ACC112 (cell line): ENCODE data around the gene KCNIP2.
A peak's percentile ranks its signal among the peaks of the same experiment; 100 is the strongest.

Source experiments
- H2AFZ ChIP-seq: fragments of 200-600 bp; sonication (generic); one replicate; pipeline ENCODE4 v1.6.0; 2017; ENCODE audit warnings: antibody characterized with exemption, low read length; ENCODE audit not compliant: unreplicated experiment
- H3K27ac ChIP-seq: fragments of 200-600 bp; sonication (generic); 2 replicates; pipeline ENCODE4 v1.5.1; 2014; ENCODE audit warnings: low read depth, mild to moderate bottlenecking, antibody characterized with exemption, low read length, moderate library complexity
- H3K27me3 ChIP-seq: fragments of 200-600 bp; sonication (generic); 2 replicates; pipeline ENCODE4 v1.6.1; 2014; ENCODE audit warnings: mild to moderate bottlenecking, antibody characterized with exemption, low read length, moderate library complexity, mixed read lengths; ENCODE audit not compliant: insufficient read depth
- H3K36me3 ChIP-seq: fragments of 200-600 bp; sonication (generic); 2 replicates; pipeline ENCODE4 v1.6.1; 2016; ENCODE audit warnings: mild to moderate bottlenecking, antibody characterized with exemption, low read length, moderate library complexity, mixed read lengths; ENCODE audit not compliant: insufficient read depth
- H3K4me1 ChIP-seq: fragments of 200-600 bp; sonication (generic); one replicate; pipeline ENCODE4 v1.6.1; 2016; ENCODE audit warnings: low read length, mixed read lengths; ENCODE audit not compliant: insufficient read depth, unreplicated experiment, control insufficient read depth
- H3K4me3 ChIP-seq: fragments of 200-600 bp; sonication (generic); 2 replicates; pipeline ENCODE4 v1.5.1; 2014; ENCODE audit warnings: mild to moderate bottlenecking, low read depth, low read length
- H3K79me2 ChIP-seq: fragments of 200-600 bp; sonication (generic); one replicate; pipeline ENCODE4 v1.6.0; 2016; ENCODE audit warnings: low read length; ENCODE audit not compliant: control insufficient read depth, unreplicated experiment, insufficient read depth

Gene KCNIP2

DNA sequence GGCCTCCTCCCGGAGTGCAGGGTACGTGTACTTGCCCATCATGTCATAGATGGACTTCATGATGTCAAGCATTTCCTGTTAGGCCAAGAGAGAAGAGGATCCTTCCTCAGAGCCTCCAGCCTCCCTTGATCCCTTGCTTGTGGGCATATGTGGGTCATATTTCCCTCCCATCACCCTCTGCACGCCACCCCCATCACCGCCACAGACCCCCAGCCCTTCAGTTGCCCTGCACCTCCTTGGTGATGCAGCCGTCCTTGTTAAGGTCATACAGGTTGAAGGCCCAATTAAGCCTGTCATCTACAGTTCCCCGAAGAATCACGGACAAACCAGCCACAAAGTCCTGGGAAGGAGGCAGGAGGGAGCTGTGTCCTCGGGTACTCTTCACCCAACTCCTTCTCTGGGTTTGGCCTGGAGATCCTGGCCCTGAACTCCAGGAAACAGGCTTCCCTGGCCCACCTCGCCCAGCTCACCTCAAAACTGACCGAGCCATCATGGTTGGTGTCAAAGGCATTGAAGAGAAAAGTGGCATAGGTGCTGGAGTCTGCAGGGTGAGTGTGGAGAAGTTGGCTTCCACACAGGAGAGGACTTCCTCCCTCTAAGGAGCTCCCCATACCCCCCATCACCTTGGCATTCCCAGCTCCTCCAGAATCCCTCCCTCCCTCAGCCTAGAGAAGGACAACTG lies 15.5 kb downstream of the KCNIP2 start:
- no peak overlapping the region for H2AFZ ChIP-seq
- H3K27ac ChIP-seq: no peak overlapping the region
- no peaks in the 10 kb centered on the region; the same call in 1 of the 2 replicates for H3K36me3 ChIP-seq
- no peaks in the 10 kb centered on the region for H3K27me3 ChIP-seq
- peaks cover 5% of the 10 kb centered on the region for H3K4me1 ChIP-seq
- no peak overlapping the region for H3K4me3 ChIP-seq
- no peaks in the 10 kb centered on the region for H3K79me2 ChIP-seq

DNA sequence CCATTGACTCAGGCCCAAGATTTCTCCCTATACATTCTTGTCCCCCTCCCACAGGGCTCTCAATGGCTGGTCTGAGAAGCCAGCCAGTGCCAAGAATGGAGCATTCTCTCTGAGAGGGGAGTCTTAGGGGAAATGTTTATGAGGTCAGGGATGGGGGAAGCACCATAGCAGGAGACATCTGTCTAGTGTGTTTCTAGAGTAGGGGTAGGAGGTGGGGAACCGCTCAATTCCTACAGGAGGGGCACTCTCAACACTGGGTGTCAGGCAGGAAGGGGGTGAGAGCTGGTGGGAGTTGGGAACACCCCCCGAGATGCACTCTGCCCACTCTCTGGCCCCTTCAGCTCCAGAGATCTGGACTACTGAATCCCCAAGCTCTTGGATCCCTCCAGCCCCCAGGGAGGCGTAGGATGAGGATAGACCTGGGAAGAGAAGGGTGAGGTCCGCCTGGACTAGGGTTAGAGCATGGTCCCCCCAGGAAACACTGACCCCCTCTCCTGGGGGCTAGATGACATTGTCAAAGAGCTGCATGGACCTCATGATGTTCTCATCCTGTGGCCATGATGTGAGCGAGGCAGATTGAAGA lies 16.7 kb downstream of the KCNIP2 start:
- Histone ChIP-seq H3K27ac (no peak overlapping the region), H3K27me3 (no peaks in the 10 kb centered on the region), H2AFZ (no peak overlapping the region), H3K4me1 (peaks cover 5% of the 10 kb centered on the region), H3K79me2 (no peaks in the 10 kb centered on the region), H3K4me3 (no peak overlapping the region), H3K36me3 (no peaks in the 10 kb centered on the region; the same call in 1 of the 2 replicates)

DNA sequence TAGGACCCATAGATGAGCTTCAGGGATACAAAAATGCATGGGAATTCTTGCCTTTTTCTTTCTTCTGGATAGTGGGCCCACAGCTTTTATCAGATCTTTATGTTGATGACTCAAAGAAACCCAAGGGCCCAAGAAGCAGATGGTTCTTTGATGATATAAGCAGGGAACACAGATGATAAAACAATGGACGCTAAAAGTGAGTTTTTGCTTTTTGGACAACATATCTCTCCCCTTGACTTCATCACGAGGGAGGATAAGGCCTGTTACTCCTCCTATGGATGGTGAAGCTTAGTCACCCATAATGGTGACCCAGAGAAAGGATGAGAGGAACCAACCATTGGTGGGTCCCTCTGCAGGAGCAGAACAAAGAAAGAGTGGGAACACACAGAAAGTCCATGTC lies 18.9 kb downstream of the KCNIP2 start:
- H3K4me1 ChIP-seq: no peaks in the 10 kb centered on the region
- peaks cover under 1% of the 10 kb centered on the region for H3K79me2 ChIP-seq
- no peaks in the 10 kb centered on the region; the same call in 1 of the 2 replicates for H3K36me3 ChIP-seq
- H3K27ac ChIP-seq: no peak overlapping the region
- no peaks in the 10 kb centered on the region for H3K27me3 ChIP-seq
- no peak overlapping the region for H3K4me3 ChIP-seq
- no peak overlapping the region for H2AFZ ChIP-seq

DNA sequence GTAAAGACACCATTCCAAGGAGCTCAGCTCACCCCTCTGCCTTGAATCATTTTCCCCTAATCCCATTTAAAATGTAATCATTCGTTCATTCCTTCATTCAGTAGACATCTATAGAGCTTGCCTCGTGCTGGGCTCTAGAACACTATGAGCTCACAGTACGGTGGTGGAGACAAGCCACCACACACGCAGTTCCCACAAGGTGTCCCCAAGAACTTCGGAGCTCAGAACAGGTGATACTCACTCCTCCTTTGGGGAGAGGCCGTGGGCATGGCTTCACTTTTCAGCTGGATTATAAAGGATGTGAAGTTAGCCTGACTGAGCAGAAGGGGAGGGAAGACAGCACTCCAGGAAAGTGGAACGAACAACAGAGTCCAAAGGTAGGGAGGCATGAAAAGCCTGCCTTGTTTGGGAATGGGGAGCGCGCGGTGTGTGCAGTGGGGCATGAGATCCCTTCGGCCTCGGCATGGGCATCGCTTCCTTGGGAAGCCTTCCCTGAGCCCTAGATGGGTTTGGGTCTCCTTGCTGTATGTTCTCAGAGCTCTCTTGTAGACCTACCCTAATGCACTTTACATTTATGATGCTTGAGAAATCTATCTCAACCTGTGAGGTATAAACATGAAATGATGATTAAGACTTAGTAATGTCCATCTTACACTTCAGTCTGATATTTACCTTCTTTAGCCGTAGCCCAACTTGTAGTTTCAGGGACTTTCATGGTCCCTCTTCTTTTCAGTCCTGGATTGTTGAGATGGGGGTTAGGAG lies 24.5 kb downstream of the KCNIP2 start:
- Histone ChIP-seq H3K4me3 (peak overlapping the region; percentile 84), H3K4me1 (peaks cover 5% of the 10 kb centered on the region), H3K27ac (peak overlapping the region; percentile 63), H3K36me3 (peaks cover 4% of the 10 kb centered on the region; the same call in 1 of the 2 replicates), H3K79me2 (peaks cover 52% of the 10 kb centered on the region), H2AFZ (peak overlapping the region; percentile 82), H3K27me3 (no peaks in the 10 kb centered on the region)

DNA sequence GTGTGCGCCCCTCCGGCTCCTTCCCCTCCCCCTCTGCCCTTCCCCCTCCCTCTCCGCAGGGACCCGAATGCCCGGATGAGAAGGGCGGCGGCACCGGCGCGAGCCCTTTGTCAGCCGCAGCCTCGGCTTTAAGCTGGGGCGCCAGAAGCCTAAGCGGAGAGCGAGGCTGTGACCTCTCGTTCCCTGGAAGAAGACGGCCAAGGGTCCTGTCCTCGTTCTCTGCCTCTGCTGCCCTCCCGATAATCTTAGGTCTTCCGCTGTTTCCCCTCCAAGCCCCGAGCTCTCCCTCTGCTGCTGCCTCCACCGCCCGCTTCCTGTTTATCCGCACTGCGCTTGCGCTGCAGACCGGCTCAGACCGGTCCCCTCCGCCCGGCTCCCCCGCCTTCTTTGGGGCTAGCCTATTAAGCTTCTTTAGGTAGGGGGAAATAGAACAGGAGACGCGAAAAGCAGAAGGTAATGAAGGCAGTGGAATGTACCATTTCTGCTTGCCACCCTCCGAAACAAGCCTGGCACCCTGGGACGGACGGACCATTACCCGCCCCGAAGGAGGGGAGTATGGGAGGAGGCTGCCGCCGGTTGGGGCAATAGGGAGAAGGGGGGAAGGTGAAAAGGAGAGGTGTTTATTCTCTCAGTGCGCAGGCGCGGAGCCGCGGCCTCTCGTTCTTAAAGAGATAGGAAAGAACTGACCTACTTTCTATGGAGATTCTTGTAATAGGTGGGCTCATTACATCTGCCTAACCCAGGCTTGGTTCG lies 25.3 kb downstream of the KCNIP2 start, which contains the start of gene OGA:
Gene OGA (minus strand): TSS at position 326 of the 753 bp plus-strand sequence. CDS start 422 bp downstream, outside the sequence.
- peaks cover 60% of the 10 kb centered on the region for H3K79me2 ChIP-seq
- H2AFZ ChIP-seq: peak within 1 kb of the TSS; percentile 82
- peaks cover 5% of the 10 kb centered on the region; the same call in 1 of the 2 replicates for H3K36me3 ChIP-seq
- peaks cover 13% of the 10 kb centered on the region for H3K4me1 ChIP-seq
- H3K27ac ChIP-seq: peak within 1 kb of the TSS; percentile 63
- peak within 1 kb of the TSS; percentile 99 for H3K4me3 ChIP-seq
- no peaks in the 10 kb centered on the region for H3K27me3 ChIP-seq

DNA sequence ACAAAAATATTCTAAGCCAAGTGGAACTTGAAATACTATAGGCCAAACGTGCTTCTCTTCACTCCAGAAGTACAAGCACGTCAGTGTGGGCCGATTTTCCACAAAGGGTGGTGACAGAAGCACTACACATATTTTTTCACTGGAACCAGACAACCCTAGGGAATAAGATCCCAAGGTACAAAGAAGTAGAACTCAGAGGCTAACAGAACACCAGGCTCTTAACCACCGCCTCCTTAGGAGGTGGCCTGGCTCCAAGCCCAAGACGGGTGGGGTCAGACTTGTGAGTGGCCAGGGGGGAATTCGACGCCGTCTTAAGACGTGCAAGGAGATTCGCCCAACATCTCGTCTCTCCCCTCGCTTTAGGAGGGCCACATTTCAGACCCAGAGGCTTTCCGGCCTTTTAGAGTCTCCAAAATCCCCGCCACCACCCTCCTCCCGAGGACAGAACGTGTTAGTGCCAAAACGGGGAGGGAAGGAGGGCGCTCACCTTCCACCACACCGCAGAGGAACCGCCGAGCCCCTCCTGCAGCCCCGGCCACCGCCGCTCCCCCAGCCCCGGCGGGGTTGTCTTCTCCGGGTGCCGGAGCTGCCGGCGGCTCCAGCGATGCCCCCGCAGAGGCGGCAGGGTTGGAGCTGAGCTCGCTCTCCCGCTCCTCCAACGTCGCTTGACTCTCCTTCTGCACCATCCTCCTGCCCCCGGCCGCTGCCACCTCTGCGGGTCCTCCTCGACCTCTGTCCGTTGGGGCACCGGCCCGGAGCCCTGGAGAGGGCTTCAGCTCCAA lies 26.1 kb downstream of the KCNIP2 start:
- H3K4me1 ChIP-seq: peaks cover 14% of the 10 kb centered on the region
- peaks cover 68% of the 10 kb centered on the region for H3K79me2 ChIP-seq
- H3K36me3 ChIP-seq: peaks cover 13% of the 10 kb centered on the region

DNA sequence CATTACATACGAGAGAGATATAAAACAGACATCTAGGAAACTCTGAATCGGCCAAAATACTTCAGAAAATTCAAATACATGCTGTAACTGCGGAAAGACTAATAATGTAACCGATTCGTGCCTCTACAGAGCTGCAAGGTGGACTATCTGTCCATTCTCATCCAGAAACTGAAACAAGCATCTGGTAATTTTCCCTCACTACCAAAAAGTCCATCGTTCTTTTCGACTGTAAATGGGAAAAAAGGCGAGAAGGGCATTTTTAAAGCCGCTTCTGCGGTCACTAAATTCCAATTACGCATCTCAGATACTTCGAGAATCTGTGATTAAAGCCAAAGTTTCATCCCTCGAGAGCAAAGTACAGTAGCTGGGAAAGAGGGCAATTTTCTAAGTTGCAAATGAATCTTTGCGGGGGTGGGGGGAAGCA lies 26.7 kb downstream of the KCNIP2 start:
- Histone ChIP-seq H3K27ac (peak overlapping the region; percentile 63), H3K79me2 (peaks cover 74% of the 10 kb centered on the region), H3K27me3 (no peaks in the 10 kb centered on the region), H2AFZ (no peak overlapping the region), H3K36me3 (peaks cover 16% of the 10 kb centered on the region), H3K4me1 (peaks cover 14% of the 10 kb centered on the region), H3K4me3 (peak overlapping the region; percentile 99)

More for the DNA sequence above, 26.1 kb downstream of the KCNIP2 start:
- H3K4me3 ChIP-seq: peak overlapping the region; percentile 99
- H2AFZ ChIP-seq: no peak overlapping the region
- H3K27ac ChIP-seq: peak overlapping the region; percentile 63
- no peaks in the 10 kb centered on the region for H3K27me3 ChIP-seq

DNA sequence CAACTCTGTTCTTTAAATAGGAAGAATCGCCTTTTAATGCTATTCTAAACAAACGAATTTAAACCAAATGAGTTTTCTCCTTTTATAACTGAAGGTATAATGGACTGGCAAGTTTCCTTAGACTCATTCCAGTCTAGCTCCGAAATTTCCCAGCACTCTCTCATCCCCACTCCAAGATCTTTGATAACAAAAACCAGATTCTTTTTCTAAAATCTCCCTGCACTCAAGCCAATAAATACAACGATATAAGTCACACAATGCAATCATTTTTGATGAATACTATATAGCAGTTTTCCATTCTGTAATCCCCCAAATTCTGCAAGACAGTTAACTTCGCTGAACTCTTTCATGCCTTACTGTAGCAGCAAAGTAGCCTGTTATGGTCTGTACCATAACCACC lies 27.2 kb downstream of the KCNIP2 start:
- H3K36me3 ChIP-seq: peaks cover 16% of the 10 kb centered on the region
- H3K4me3 ChIP-seq: peak overlapping the region; percentile 99
- H2AFZ ChIP-seq: no peak overlapping the region
- 0 out of 2 replicates have a peak overlapping the region, but pooled peaks have one; percentile 63 for H3K27ac ChIP-seq
- H3K27me3 ChIP-seq: no peaks in the 10 kb centered on the region
- peaks cover 14% of the 10 kb centered on the region for H3K4me1 ChIP-seq
- H3K79me2 ChIP-seq: peaks cover 79% of the 10 kb centered on the region

DNA sequence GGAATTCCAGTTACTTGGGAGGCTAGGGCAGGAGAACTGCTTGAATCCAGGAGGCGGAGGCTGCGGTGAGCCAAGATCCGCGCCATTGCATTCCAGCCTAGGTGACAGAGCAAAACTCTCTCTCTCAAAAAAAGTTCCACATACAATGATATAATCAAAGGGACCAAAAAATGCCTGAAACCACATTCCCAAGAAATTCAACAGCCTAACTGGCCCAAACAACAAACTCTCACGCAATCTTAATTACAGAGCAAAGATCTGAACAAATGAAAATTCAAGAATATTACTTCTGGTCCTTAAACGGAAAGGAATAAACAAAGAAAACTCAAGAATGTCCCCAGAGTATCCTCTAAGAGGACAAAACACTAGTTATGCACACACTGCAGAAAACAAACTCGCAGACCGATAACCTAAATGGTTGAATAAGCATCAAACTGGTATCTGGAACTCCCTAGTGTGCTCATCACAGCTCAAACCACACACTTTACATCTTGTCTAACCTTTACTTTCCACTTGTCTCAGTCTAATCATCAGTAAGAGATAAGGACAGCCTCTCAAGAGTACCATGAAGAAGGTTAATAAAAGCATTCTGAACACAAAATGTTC lies 29.0 kb downstream of the KCNIP2 start:
- H2AFZ ChIP-seq: no peak overlapping the region
- peaks cover 17% of the 10 kb centered on the region for H3K4me1 ChIP-seq
- peak overlapping the region; percentile 2; the same call in 1 of the 2 replicates for H3K27ac ChIP-seq
- H3K36me3 ChIP-seq: peaks cover 24% of the 10 kb centered on the region
- peak overlapping the region; percentile 99 for H3K4me3 ChIP-seq
- no peaks in the 10 kb centered on the region for H3K27me3 ChIP-seq
- peaks cover 92% of the 10 kb centered on the region for H3K79me2 ChIP-seq
